Calu3 (cell line): ENCODE data around the gene LHX6. TPM values are rescaled to one million over a fixed set of nuclear protein-coding genes. Genes with fewer than 3 reads are reported as not detected.
A peak's percentile ranks its signal among the peaks of the same experiment; 100 is the strongest.

Experiments
- BruUV-seq: library from RNA; stranded (reverse); fragments of 400-500 nt; replicated peaks from 2 replicates; lab custom pipeline; 2021; lab: Mats Ljungman, UMichigan
- CTCF ChIA-PET: fragments of 300-600 bp; sonication (Branson Sonifier 250); formaldehyde crosslinking; loops from one replicate; lab custom pipeline; 2022; ENCODE audit warnings: antibody characterized with exemption; lab: Charles Lee
- DNase-seq: peaks from one replicate; pipeline ENCODE4 v3.0.0; 2022
- H3K27ac Mint-ChIP-seq: one replicate; pipeline ENCODE4 v1.8.0; 2022; ENCODE audit warnings: mixed read lengths; ENCODE audit not compliant: unreplicated experiment
- H3K27me3 Mint-ChIP-seq: one replicate; pipeline ENCODE4 v1.8.0; 2022; ENCODE audit warnings: mixed read lengths; ENCODE audit not compliant: unreplicated experiment
- H3K36me3 Mint-ChIP-seq: one replicate; pipeline ENCODE4 v1.8.0; 2022; ENCODE audit warnings: mild to moderate bottlenecking, moderate library complexity, mixed read lengths; ENCODE audit not compliant: insufficient read depth, unreplicated experiment
- H3K4me1 Mint-ChIP-seq: one replicate; pipeline ENCODE4 v1.8.0; 2022; ENCODE audit warnings: mild to moderate bottlenecking, low read depth, mixed read lengths; ENCODE audit not compliant: unreplicated experiment
- H3K4me3 Mint-ChIP-seq: one replicate; pipeline ENCODE4 v1.8.0; 2022; ENCODE audit warnings: mild to moderate bottlenecking, low read depth, moderate library complexity, mixed read lengths; ENCODE audit not compliant: unreplicated experiment
- H3K9me3 Mint-ChIP-seq: one replicate; pipeline ENCODE4 v1.8.0; 2022; ENCODE audit warnings: low read depth, mixed read lengths; ENCODE audit not compliant: unreplicated experiment
- intact Hi-C: fragments of 100-400 bp; cut with micrococcal nuclease; formaldehyde crosslinking; loops from one replicate; pipeline ENCODE4 v1.10.0; 2022; ENCODE audit not compliant: unreplicated experiment
- total RNA-seq: library from RNA; stranded (reverse); gene quantifications from 2 replicates; pipeline ENCODE4 v1.2.3, GENCODE V29; 2022
- TF ChIP-seq, protein P1 (sequence below): fragments of 200-600 bp; IDR thresholded peaks from one replicate; pipeline ENCODE4 v1.8.0; 2022; ENCODE audit warnings: antibody characterized with exemption; ENCODE audit not compliant: unreplicated experiment

LHX6 gene
- total RNA-seq, 1 experiment from 2014 or later = 0.97 TPM

DNA sequence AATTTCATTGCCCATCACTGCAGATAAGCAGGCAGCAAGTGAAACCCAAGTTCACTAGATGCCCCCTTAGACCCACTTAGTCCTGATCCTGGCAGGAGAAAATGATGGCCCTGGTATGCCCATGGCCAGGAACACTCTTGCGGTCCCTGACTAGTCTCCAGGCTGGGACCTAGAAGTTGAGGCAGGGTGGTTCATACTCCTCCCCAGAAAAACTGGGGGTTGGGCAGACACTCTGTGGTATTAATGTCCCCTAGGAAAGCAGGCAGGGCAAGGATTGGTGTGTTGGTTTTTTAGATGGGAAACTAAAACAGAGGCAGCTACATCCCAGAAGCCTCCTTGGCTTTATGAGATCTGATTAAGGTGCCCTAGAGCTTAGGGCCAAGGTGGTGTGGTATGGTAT, 13.1 kb downstream of the LHX6 start:
- H3K36me3 Mint-ChIP-seq = peaks cover 6% of the 10 kb centered on the region
- H3K27me3 Mint-ChIP-seq = peaks cover 86% of the 10 kb centered on the region
- peaks cover 8% of the 10 kb centered on the region for H3K4me1 Mint-ChIP-seq
- no peak overlapping the region for H3K27ac Mint-ChIP-seq
- no peak for DNase-seq
- CTCF ChIA-PET = no interaction called here
- intact Hi-C loops = no loop called here
- BruUV-seq = no TSS peak
- TF ChIP-seq, protein P1, sequence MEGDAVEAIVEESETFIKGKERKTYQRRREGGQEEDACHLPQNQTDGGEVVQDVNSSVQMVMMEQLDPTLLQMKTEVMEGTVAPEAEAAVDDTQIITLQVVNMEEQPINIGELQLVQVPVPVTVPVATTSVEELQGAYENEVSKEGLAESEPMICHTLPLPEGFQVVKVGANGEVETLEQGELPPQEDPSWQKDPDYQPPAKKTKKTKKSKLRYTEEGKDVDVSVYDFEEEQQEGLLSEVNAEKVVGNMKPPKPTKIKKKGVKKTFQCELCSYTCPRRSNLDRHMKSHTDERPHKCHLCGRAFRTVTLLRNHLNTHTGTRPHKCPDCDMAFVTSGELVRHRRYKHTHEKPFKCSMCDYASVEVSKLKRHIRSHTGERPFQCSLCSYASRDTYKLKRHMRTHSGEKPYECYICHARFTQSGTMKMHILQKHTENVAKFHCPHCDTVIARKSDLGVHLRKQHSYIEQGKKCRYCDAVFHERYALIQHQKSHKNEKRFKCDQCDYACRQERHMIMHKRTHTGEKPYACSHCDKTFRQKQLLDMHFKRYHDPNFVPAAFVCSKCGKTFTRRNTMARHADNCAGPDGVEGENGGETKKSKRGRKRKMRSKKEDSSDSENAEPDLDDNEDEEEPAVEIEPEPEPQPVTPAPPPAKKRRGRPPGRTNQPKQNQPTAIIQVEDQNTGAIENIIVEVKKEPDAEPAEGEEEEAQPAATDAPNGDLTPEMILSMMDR = no peak
- H3K9me3 Mint-ChIP-seq = no peaks in the 10 kb centered on the region
- no peak overlapping the region for H3K4me3 Mint-ChIP-seq

DNA sequence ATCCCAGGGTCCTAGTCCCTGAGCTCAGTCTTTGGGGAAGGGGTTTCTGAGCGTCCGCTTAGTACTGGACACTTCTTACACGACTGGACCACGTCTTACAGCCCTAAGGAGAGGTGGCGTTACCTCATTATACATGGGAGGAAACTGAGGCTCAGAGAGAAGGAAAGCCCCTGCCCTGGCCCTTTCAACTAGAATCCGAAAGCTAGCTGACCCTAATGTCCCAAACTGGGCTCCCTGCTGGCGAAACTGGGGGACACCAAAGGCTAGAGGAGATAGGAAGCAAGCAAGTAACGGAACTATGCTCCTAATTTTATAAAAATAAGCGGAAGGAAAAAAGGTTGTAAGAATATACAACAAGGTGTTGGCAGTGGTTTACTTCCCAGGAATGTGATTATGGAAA, 14.2 kb downstream of the LHX6 start:
- H3K27me3 Mint-ChIP-seq = peaks cover 83% of the 10 kb centered on the region
- BruUV-seq = no TSS peak
- CTCF ChIA-PET = no interaction called here
- peak overlapping the region; percentile 47 for H3K4me3 Mint-ChIP-seq
- H3K9me3 Mint-ChIP-seq = no peaks in the 10 kb centered on the region
- TF ChIP-seq, protein P1 = no peak
- intact Hi-C loops = no loop called here
- peaks cover 8% of the 10 kb centered on the region for H3K4me1 Mint-ChIP-seq
- peak overlapping the region; percentile 30 for H3K27ac Mint-ChIP-seq
- H3K36me3 Mint-ChIP-seq = peaks cover 6% of the 10 kb centered on the region
- no peak for DNase-seq

DNA sequence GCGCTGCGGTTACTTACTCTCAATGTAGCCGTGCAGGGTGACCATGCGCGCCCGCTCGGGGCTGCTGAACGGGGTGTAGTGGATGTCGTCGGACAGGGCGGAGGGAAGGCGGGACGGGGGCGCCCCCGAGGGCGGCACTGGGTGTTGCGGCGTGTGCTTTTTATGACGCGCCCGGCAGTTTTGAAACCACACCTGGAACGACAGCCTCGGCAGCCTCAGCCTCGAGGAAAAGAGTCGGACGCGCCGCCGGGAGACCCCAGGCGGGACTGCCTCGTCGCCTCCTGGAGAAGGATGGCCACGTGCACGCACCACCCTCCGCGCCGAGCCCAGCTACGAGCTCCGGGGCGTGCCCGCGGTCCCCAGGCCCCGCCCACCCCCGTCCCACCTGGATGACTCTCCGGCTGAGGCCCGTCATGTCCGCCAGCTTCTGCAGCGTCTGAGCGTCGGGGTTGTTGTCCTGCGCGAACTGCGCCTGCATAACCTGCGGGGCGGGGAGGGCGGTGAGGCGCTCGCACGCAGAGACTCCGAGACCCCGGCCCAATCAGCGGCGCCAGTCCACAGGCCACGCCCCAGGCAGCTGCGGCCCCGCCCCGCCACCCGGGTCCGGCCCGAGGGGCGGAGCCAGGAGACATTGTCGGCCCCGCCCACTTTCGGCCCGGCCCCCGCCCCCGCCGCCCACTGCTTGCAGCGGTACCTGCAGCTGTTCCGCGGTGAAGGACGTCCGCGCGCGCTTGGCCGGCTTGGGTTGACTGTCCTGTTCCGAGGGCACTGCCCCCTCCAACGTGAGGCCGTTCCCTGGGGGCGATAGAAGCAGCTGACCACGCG, 15.0 kb downstream of the LHX6 start:
- BruUV-seq = no TSS peak
- intact Hi-C loops = no loop called here
- TF ChIP-seq, protein P1 = no peak
- Mint-ChIP-seq H3K4me3 (peak overlapping the region; percentile 47), H3K9me3 (no peaks in the 10 kb centered on the region), H3K27me3 (peaks cover 76% of the 10 kb centered on the region), H3K36me3 (peaks cover 6% of the 10 kb centered on the region), H3K4me1 (peaks cover 8% of the 10 kb centered on the region), H3K27ac (no peak overlapping the region)
- CTCF ChIA-PET = no interaction called here
- DNase-seq = peak; percentile 63

DNA sequence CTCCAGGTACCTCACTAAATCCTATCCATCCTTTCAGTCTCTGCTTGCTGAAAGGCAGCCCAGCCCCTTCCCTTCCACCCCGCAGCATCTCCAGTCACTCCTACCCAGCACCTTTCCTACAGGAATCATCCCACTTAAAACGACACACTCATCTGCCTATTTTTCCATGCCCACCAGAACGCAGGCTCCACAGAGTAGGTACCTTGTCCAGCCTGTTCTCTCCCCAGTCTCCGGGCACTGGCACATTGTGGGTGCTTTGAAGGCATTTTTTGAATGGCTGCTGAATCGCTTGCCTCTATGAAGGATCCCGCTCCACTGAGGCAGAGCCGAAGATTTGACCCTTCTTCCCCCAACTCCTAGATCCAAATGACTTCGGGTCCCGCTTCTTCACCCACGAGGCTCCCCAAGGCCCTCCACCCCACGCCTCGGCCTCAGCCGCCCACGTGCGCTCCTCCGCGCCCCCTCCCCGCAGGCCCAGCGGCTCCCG, 15.6 kb downstream of the LHX6 start:
- peaks cover 5% of the 10 kb centered on the region for H3K4me1 Mint-ChIP-seq
- intact Hi-C loops = no loop called here

More for the DNA sequence above, 15.6 kb downstream of the LHX6 start:
- Mint-ChIP-seq H3K27ac (no peak overlapping the region), H3K27me3 (peaks cover 75% of the 10 kb centered on the region), H3K9me3 (no peaks in the 10 kb centered on the region), H3K36me3 (peaks cover 6% of the 10 kb centered on the region), H3K4me3 (peak overlapping the region; percentile 47)
- TF ChIP-seq, protein P1 = no peak
- CTCF ChIA-PET = no interaction called here
- no peak for DNase-seq
- no TSS peak for BruUV-seq
